H9 (cell line): ENCODE data around the gene TNPO1. TPM values are rescaled to one million over a fixed set of nuclear protein-coding genes. Genes with fewer than 3 reads are reported as not detected.

ENCODE experiments used
- DNase-seq: peaks from one replicate; pipeline ENCODE4 v3.0.0-alpha.2; 2017
- H2AFZ ChIP-seq: one replicate; pipeline ENCODE4 v1.6.1; 2013; ENCODE audit warnings: mild to moderate bottlenecking, low read length, control low read depth, moderate library complexity
- H2AK5ac ChIP-seq: 2 replicates; pipeline ENCODE4 v1.6.1; 2013; ENCODE audit warnings: low read length, control low read depth, mixed read lengths; ENCODE audit not compliant: insufficient read length
- H2BK120ac ChIP-seq: one replicate; pipeline ENCODE4 v1.6.1; 2013; ENCODE audit warnings: low read depth, mild to moderate bottlenecking, low read length, control low read depth, inconsistent platforms; ENCODE audit not compliant: poor library complexity, severe bottlenecking
- H2BK12ac ChIP-seq: 2 replicates; pipeline ENCODE4 v1.6.1; 2013; ENCODE audit warnings: low read length, control low read depth, mixed read lengths, low read depth; ENCODE audit not compliant: insufficient read length
- H2BK15ac ChIP-seq: 2 replicates; pipeline ENCODE4 v1.6.1; 2013; ENCODE audit warnings: low read depth, low read length, control low read depth
- H2BK20ac ChIP-seq: one replicate; pipeline ENCODE4 v1.6.1; 2013; ENCODE audit warnings: low read depth, mild to moderate bottlenecking, low read length, control low read depth, inconsistent platforms; ENCODE audit not compliant: poor library complexity, severe bottlenecking
- H2BK5ac ChIP-seq: 2 replicates; pipeline ENCODE4 v1.6.1; 2013; ENCODE audit warnings: low read length, control low read depth, mixed read lengths; ENCODE audit not compliant: insufficient read length
- H3K14ac ChIP-seq: 2 replicates; pipeline ENCODE4 v1.6.1; 2013; ENCODE audit warnings: low read length, control low read depth; ENCODE audit not compliant: insufficient read depth
- H3K18ac ChIP-seq: 2 replicates; pipeline ENCODE4 v1.6.1; 2013; ENCODE audit warnings: low read depth, mild to moderate bottlenecking, mixed read lengths, low read length, control low read depth; ENCODE audit not compliant: insufficient read length
- H3K23ac ChIP-seq: 2 replicates; pipeline ENCODE4 v1.6.1; 2013; ENCODE audit warnings: low read length, control low read depth, mixed read lengths, low read depth; ENCODE audit not compliant: insufficient read length
- H3K23me2 ChIP-seq: 2 replicates; pipeline ENCODE4 v1.6.1; 2013; ENCODE audit warnings: low read depth, mild to moderate bottlenecking, mixed read lengths, low read length, control low read depth; ENCODE audit not compliant: insufficient read length, poor library complexity, severe bottlenecking
- H3K27ac ChIP-seq: 2 replicates; pipeline ENCODE4 v1.5.1; 2013; ENCODE audit warnings: low read length, control low read depth, mixed read lengths, low read depth; ENCODE audit not compliant: insufficient read length
- H3K27me3 ChIP-seq: 2 replicates; pipeline ENCODE4 v1.6.1; 2013; ENCODE audit warnings: low read length, control low read depth, inconsistent platforms; ENCODE audit not compliant: insufficient read depth
- H3K4ac ChIP-seq: 2 replicates; pipeline ENCODE4 v1.6.1; 2013; ENCODE audit warnings: low read depth, mild to moderate bottlenecking, control low read depth, inconsistent platforms, low read length, moderate library complexity
- H3K4me1 ChIP-seq: 2 replicates; pipeline ENCODE4 v1.6.1; 2013; ENCODE audit warnings: low read length, control low read depth, inconsistent platforms; ENCODE audit not compliant: insufficient read depth
- H3K4me2 ChIP-seq: 2 replicates; pipeline ENCODE4 v1.6.1; 2013; ENCODE audit warnings: low read length, control low read depth, mixed read lengths; ENCODE audit not compliant: insufficient read length, insufficient read depth
- H3K56ac ChIP-seq: 2 replicates; pipeline ENCODE4 v1.6.1; 2013; ENCODE audit warnings: low read depth, mild to moderate bottlenecking, mixed read lengths, low read length, control low read depth; ENCODE audit not compliant: insufficient read length
- H3K79me1 ChIP-seq: 2 replicates; pipeline ENCODE4 v1.6.1; 2013; ENCODE audit warnings: low read depth, mild to moderate bottlenecking, moderate library complexity, low read length, control low read depth, inconsistent platforms; ENCODE audit not compliant: insufficient read depth, poor library complexity, severe bottlenecking
- H3K79me2 ChIP-seq: 2 replicates; pipeline ENCODE4 v1.6.1; 2013; ENCODE audit warnings: low read length, control low read depth, inconsistent platforms; ENCODE audit not compliant: insufficient read depth
- H3K9ac ChIP-seq: 2 replicates; pipeline ENCODE4 v1.6.1; 2013; ENCODE audit warnings: low read length, control low read depth, mixed read lengths; ENCODE audit not compliant: insufficient read length; ENCODE audit errors: extremely low read depth
- H3K9me3 ChIP-seq: one replicate; pipeline ENCODE4 v1.6.1; 2013; ENCODE audit warnings: low read depth, low read length, inconsistent platforms; ENCODE audit not compliant: control insufficient read depth
- H3T11ph ChIP-seq: one replicate; pipeline ENCODE4 v1.6.1; 2013; ENCODE audit warnings: mild to moderate bottlenecking, low read length, control low read depth, inconsistent platforms
- H4K20me1 ChIP-seq: one replicate; pipeline ENCODE4 v1.6.1; 2013; ENCODE audit not compliant: control insufficient read depth, insufficient read length, insufficient read depth
- H4K5ac ChIP-seq: 2 replicates; pipeline ENCODE4 v1.6.1; 2013; ENCODE audit warnings: low read depth, mild to moderate bottlenecking, mixed read lengths, low read length, control low read depth; ENCODE audit not compliant: insufficient read length
- H4K8ac ChIP-seq: replicated peaks from 2 replicates; pipeline ENCODE4 v1.6.1; 2013; ENCODE audit warnings: low read length, control low read depth, mixed read lengths, low read depth; ENCODE audit not compliant: insufficient read length
- H4K91ac ChIP-seq: 2 replicates; pipeline ENCODE4 v1.6.1; 2013; ENCODE audit warnings: low read depth, mild to moderate bottlenecking, moderate library complexity, mixed read lengths, low read length, control low read depth; ENCODE audit not compliant: insufficient read length
- H3K27ac Mint-ChIP-seq, 3 experiments: 2 replicates in 2 of 3; 3 replicates in 1 of 3; pipeline ENCODE4 v1.8.0; 2020 to 2021; ENCODE audit warnings: mixed read lengths in 3 of 3, mild to moderate bottlenecking in 1 of 3, moderate library complexity in 1 of 3
- H3K27me3 Mint-ChIP-seq: 2 replicates; pipeline ENCODE4 v1.8.0; 2021; ENCODE audit warnings: low read depth, mild to moderate bottlenecking, moderate library complexity, mixed read lengths
- H3K36me3 Mint-ChIP-seq, 3 experiments: 2 replicates in 2 of 3; 3 replicates in 1 of 3; pipeline ENCODE4 v1.8.0; 2020 to 2021; ENCODE audit warnings: low read depth in 3 of 3, mixed read lengths in 3 of 3; ENCODE audit not compliant: insufficient read depth in 1 of 3
- H3K4me1 Mint-ChIP-seq, 2 experiments: 2 replicates each; pipeline ENCODE4 v1.8.0; 2020; ENCODE audit warnings: mixed read lengths in 2 of 2
- H3K4me3 Mint-ChIP-seq, 2 experiments: 2 replicates in 1 of 2; 3 replicates in 1 of 2; pipeline ENCODE4 v1.8.0; 2020 to 2021; ENCODE audit warnings: mild to moderate bottlenecking in 2 of 2, mixed read lengths in 2 of 2, moderate library complexity in 1 of 2
- H3K9me3 Mint-ChIP-seq, 2 experiments: 2 replicates in 1 of 2; 3 replicates in 1 of 2; pipeline ENCODE4 v1.8.0; 2020; ENCODE audit warnings: mild to moderate bottlenecking in 2 of 2, mixed read lengths in 2 of 2, moderate library complexity in 1 of 2
- WGBS: extraction: QIAGEN DNeasy Blood & Tissue Kit; methylation state at CpG from one replicate; pipeline ENCODE4 v1.1.7; 2013; ENCODE audit warnings: missing lambda C conversion rate, low lambda C conversion rate, mixed read lengths; ENCODE audit not compliant: insufficient read length; ENCODE audit errors: extremely low coverage; 5-methylcytosine and 5-hydroxymethylcytosine counted together
- total RNA-seq: library from RNA; stranded (reverse); gene quantifications from 2 replicates; pipeline ENCODE4 v1.2.1, GENCODE V29; 2021
- TF ChIP-seq, protein P1 (sequence below): fragments of 200-600 bp; sonication (generic); conservative IDR thresholded peaks from 3 replicates; pipeline ENCODE4 v1.8.0; 2021; ENCODE audit warnings: antibody characterized with exemption, mild to moderate bottlenecking

The TNPO1 gene
- total RNA-seq, 1 experiment from 2014 or later = 164 TPM

DNA sequence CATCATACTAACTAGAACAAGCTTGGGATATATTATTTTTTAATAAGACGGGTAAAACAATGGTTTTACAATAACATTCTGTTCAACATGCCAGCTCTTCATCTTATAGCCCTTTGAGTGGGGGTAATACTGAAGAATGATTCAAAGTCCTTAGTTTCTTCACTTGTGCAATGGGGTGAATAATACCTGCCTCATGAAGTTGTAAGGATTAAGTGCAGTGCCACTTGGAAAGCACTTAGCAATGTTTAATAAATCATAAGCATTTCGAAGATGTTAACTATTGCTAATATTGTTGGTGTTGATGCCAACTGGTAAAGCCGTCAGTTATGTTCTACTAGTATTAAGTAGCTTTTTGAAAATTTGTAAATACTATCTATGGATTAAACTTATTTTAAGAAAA, 38.0 kb downstream of the TNPO1 start:
- no peak for DNase-seq
- no peak overlapping the region for H3K27ac ChIP-seq
- WGBS = no CpG with 5 or more reads among the region's 3 CpGs

More for the DNA sequence above, 38.0 kb downstream of the TNPO1 start:
- H2AK5ac ChIP-seq = no peak overlapping the region
- H3K23me2 ChIP-seq = no peaks in the 10 kb centered on the region
- H2AFZ ChIP-seq = no peak overlapping the region
- H2BK15ac ChIP-seq = no peak overlapping the region
- Mint-ChIP-seq H3K36me3 (peaks cover 39 to 78% (median 64%) of the 10 kb centered on the region in 3 experiments; a peak in 6 of 7 replicates), H3K4me1 (peaks cover 17 to 18% of the 10 kb centered on the region in 2 experiments), H3K27me3 (no peaks in the 10 kb centered on the region), H3K9me3 (no peaks in the 10 kb centered on the region), H3K4me3 (no peak overlapping the region), H3K27ac (no peak overlapping the region; a peak in 2 of 7 replicates)
- no peak overlapping the region for H4K5ac ChIP-seq
- no peak overlapping the region for H2BK12ac ChIP-seq
- H3K27me3 ChIP-seq = no peaks in the 10 kb centered on the region
- H2BK20ac ChIP-seq = no peak overlapping the region
- peaks cover 24% of the 10 kb centered on the region; the same call in 1 of the 2 replicates for H3K79me2 ChIP-seq
- H3K4ac ChIP-seq = no peak overlapping the region
- TF ChIP-seq, protein P1, sequence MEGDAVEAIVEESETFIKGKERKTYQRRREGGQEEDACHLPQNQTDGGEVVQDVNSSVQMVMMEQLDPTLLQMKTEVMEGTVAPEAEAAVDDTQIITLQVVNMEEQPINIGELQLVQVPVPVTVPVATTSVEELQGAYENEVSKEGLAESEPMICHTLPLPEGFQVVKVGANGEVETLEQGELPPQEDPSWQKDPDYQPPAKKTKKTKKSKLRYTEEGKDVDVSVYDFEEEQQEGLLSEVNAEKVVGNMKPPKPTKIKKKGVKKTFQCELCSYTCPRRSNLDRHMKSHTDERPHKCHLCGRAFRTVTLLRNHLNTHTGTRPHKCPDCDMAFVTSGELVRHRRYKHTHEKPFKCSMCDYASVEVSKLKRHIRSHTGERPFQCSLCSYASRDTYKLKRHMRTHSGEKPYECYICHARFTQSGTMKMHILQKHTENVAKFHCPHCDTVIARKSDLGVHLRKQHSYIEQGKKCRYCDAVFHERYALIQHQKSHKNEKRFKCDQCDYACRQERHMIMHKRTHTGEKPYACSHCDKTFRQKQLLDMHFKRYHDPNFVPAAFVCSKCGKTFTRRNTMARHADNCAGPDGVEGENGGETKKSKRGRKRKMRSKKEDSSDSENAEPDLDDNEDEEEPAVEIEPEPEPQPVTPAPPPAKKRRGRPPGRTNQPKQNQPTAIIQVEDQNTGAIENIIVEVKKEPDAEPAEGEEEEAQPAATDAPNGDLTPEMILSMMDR = no peak
- H4K91ac ChIP-seq = no peak overlapping the region
- H3K4me1 ChIP-seq = no peaks in the 10 kb centered on the region
- H3K9me3 ChIP-seq = no peaks in the 10 kb centered on the region
- H3K79me1 ChIP-seq = peaks cover 4% of the 10 kb centered on the region
- H3K23ac ChIP-seq = no peak overlapping the region
- H4K20me1 ChIP-seq = no peaks in the 10 kb centered on the region
- H2BK5ac ChIP-seq = no peak overlapping the region
- H2BK120ac ChIP-seq = no peak overlapping the region
- H3K14ac ChIP-seq = no peak overlapping the region
- H3K18ac ChIP-seq = no peak overlapping the region
- H4K8ac ChIP-seq = no peak overlapping the region
- no peak overlapping the region for H3K4me2 ChIP-seq
- no peak overlapping the region for H3K9ac ChIP-seq
- no peak overlapping the region for H3K56ac ChIP-seq
- no peak overlapping the region for H3T11ph ChIP-seq
